ENCODE data around the gene FAU. TPM values are rescaled to one million over a fixed set of nuclear protein-coding genes. Genes with fewer than 3 reads are reported as not detected.

Gene FAU
- total and polyA plus RNA-seq, 2 of the 13 experiments (the other 11 are each of a cell fraction or from before 2014, with no cell fraction given), result 374 to 869 TPM

GRCh38 chr11:65095974-65096806 lies 25.7 kb downstream of the FAU start, which contains the start of gene VPS51 (continued):
- TF ChIP-seq CBX2 (IDR thresholded peaks at IDR 0.05; ENCODE audit: low read depth, low read length) (no peak), CBX2 (CRISPR knock-in tag; IDR thresholded peaks at IDR 0.05; ENCODE audit: low read depth) (no peak), ZKSCAN8 (CRISPR knock-in tag; IDR thresholded peaks at IDR 0.05; ENCODE audit: borderline replicate concordance) (peak; percentile 38; the same call in 1 of the 2 replicates), HNRNPL (IDR thresholded peaks at IDR 0.05; ENCODE audit: low read depth, low read length) (peak; percentile 59; the same call in 1 of the 2 replicates), KMT2B (CRISPR knock-in tag; IDR thresholded peaks at IDR 0.05) (peak; percentile 86), KDM1A (CRISPR knock-in tag; IDR thresholded peaks at IDR 0.05) (no peak), CEBPZ (IDR thresholded peaks at IDR 0.05; ENCODE audit: low read length) (no peak), ZNF605 (CRISPR knock-in tag; IDR thresholded peaks at IDR 0.05) (peak; percentile 86; the same call in 1 of the 2 replicates), CSRNP2 (CRISPR knock-in tag; conservative IDR thresholded peaks at IDR 0.05; ENCODE audit: low read depth) (no peak), NFE2L1 (CRISPR knock-in tag; IDR thresholded peaks at IDR 0.05; ENCODE audit: borderline replicate concordance) (no peak), ZNF597 (CRISPR knock-in tag; IDR thresholded peaks at IDR 0.05) (no peak), DZIP1 (CRISPR knock-in tag; IDR thresholded peaks at IDR 0.05) (0 out of 2 replicates have a peak, but pooled peaks have one; percentile 61), ZNF614 (CRISPR knock-in tag; IDR thresholded peaks at IDR 0.05; ENCODE audit: borderline replicate concordance) (0 out of 2 replicates have a peak, but pooled peaks have one; percentile 80)

Measured in HepG2 (cell line).